ENCODE results near the gene CST3. TPM values are rescaled to one million over a fixed set of nuclear protein-coding genes. Genes with fewer than 3 reads are reported as not detected.

CST3 gene
- total RNA-seq, 1 experiment from 2014 or later, result 181 TPM

GRCh38 chr20:23655491-23656211 lies 17.9 kb upstream of the CST3 start:
- no peaks in the 10 kb centered on the region for H3K4me1 ChIP-seq (ENCODE audit: control insufficient read depth in 1 of 2, insufficient read depth in 2 of 2, low read length in 2 of 2)
- ATAC-seq (no peak), DNase-seq (ENCODE audit: low read depth, low spot score) (no peak)
- POLR2A ChIA-PET, result no interaction called here
- no peak overlapping the region for H2AFZ ChIP-seq (ENCODE audit: low read depth, low read length, poor library complexity, severe bottlenecking)
- no peak overlapping the region for H3K9ac ChIP-seq (ENCODE audit: low read length)
- no peak overlapping the region for H3K4me2 ChIP-seq (ENCODE audit: low read length)
- TF ChIP-seq SP1 (IDR thresholded peaks at IDR 0.05; ENCODE audit: low read depth), result no peak
- TF ChIP-seq EZH2 (IDR thresholded peaks at IDR 0.05), result no peak
- no peak for TF ChIP-seq REST (IDR thresholded peaks at IDR 0.05; ENCODE audit: low read depth)
- TF ChIP-seq ATF3 (IDR thresholded peaks at IDR 0.05), result no peak
- no peak for TF ChIP-seq RAD21 (IDR thresholded peaks at IDR 0.05; ENCODE audit: low read depth)
- no peak for TF ChIP-seq ZFX (IDR thresholded peaks at IDR 0.05)
- TF ChIP-seq JUND (IDR thresholded peaks at IDR 0.05), result no peak
- no peak for TF ChIP-seq SRF (IDR thresholded peaks at IDR 0.05; ENCODE audit: low read depth)
- TF ChIP-seq CEBPB (IDR thresholded peaks at IDR 0.05; ENCODE audit: low read depth), result no peak
- no peak for TF ChIP-seq CTCF (IDR thresholded peaks at IDR 0.05 in 2 of 3, conservative IDR thresholded peaks at IDR 0.05 in 1 of 3; ENCODE audit: borderline replicate concordance in 1 of 3, insufficient read depth in 1 of 3, low read depth in 2 of 3, low read length in 2 of 3)
- no peak for TF ChIP-seq CBX3 (IDR thresholded peaks at IDR 0.05; ENCODE audit: low read depth)
- no peaks in the 10 kb centered on the region for H3K9me3 ChIP-seq (ENCODE audit: control insufficient read depth in 1 of 2, insufficient read depth in 1 of 2, low read depth in 1 of 2, low read length in 2 of 2)
- no peaks in the 10 kb centered on the region for H3K36me3 ChIP-seq (ENCODE audit: control insufficient read depth in 1 of 2, insufficient read depth in 2 of 2, low read length in 2 of 2)
- intact Hi-C loops (cut with micrococcal nuclease), result no loop called here
- no peaks in the 10 kb centered on the region for H4K20me1 ChIP-seq (ENCODE audit: insufficient read depth)
- CTCF ChIA-PET, result no interaction called here
- RAD21 ChIA-PET (ENCODE audit: low non-redundant PET in 1 of 2, low total read pairs in 2 of 2, uncharacterized antibody in 2 of 2, unreplicated experiment in 2 of 2), result no interaction called here
- no TSS peak for BruUV-seq (replicated peaks)
- no peaks in the 10 kb centered on the region for H3K27me3 ChIP-seq (ENCODE audit: insufficient read depth, low read length)
- no peaks in the 10 kb centered on the region for H3K9me2 ChIP-seq (ENCODE audit: insufficient read depth)
- no peak overlapping the region for H3K4me3 ChIP-seq (replicated peaks in 1 of 2; ENCODE audit: low read depth in 1 of 2, low read length in 2 of 2)
- no peak overlapping the region for H3K27ac ChIP-seq (ENCODE audit: low read depth, low read length)
- no peaks in the 10 kb centered on the region for H3K79me2 ChIP-seq (ENCODE audit: insufficient read depth, low read length)

Measured in HCT116 (cell line).